SH-SY5Y (cell line): Measurements from ENCODE around the gene ABCC4.

Experiments used
- GATA2 ChIP-seq: IDR thresholded peaks from 2 replicates; pipeline ENCODE4 v1.6.1; 2011; ENCODE audit warnings: mild to moderate bottlenecking, low read depth, low read length
- GATA3 ChIP-seq: IDR thresholded peaks from 2 replicates; pipeline ENCODE4 v1.6.1; 2011; ENCODE audit warnings: low read depth, mild to moderate bottlenecking, low read length, moderate library complexity

ABCC4 gene

DNA sequence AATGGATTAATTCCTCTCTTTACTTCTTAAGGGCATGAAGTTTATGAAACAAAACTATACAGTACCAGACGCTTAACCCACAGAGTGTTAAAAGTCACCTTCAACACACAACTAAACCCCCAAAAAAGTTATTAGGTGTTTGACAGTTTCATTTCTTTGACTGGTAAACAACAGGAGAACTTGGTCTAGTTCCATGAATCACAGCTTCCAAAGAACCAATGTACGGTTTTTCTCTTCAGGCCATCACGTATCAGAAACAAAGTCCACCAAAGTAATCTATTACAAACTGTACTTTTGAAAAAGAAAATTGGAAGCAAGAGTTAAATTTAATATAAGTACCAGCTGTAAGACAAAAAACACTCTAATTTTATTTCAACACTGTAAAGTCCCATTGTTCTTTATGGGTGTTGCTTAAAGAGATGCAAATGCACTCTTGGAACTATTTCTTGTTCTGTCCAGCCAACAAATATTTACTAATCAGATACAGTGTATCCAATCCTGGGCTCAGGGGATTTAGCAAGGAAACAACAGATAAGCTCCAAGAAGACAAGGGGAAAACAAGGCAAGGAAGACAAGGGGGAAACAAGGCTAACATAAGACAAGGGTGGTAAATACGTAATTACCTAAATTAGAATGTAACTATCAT, 149.2 kb downstream of the ABCC4 start:
- TF ChIP-seq GATA3, result no peak
- TF ChIP-seq GATA2, result no peak

DNA sequence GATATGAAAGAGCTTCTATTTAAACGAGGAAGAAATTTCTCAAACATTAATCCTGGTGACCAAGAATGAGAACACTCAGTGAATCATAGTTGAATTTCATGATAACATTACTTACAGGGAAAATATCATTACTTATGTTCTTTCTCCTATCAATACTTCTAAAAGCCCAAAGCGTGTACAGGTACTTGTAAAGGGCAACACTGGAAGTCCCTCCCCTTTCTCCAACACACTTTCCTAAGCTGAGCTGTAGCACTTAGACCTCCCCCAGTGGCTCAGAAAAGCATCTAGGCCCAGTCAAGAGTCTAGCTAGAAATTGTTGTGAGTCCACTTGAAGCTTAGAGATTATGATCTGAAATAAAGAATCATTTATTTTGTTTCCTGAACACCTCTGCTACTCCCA, 150.7 kb downstream of the ABCC4 start:
- TF ChIP-seq GATA2, result no peak
- no peak for TF ChIP-seq GATA3

DNA sequence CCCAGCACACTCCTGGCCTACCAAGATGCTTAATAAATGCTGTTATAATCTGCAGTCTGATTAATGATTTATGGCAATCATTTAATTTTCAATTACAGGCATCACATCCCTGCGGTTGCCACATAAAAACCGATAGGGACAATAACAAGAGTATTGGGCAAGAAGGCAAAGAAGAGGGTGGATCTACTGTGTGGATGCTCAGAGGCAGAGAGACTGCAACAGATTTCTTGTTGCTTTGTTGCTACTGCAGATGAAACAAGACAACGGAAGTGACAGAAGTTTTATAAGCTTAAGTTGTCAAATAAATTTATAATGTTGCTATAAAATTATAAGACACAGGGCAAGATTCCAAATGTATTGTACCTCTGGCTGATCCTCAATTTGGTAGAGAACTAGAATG, 154.8 kb downstream of the ABCC4 start:
- TF ChIP-seq GATA3 (no peak), GATA2 (no peak)

DNA sequence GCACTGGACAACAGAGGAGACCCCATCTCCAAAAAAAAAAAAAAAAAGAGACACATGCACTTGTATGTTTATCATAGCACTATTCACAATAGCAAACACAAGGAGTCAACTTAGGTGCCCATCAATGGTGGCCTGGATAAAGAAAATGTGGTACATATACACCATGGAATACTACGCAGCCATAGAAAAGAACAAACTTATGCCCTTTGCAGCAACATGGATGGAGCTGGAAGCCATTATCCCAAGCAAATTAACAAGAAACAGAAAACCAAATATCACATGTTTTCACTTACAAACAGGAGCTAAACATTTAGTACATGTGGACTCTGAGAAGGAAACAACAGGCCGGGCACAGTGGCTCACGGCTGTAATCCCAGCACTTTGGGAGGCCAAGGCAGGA, 155.7 kb downstream of the ABCC4 start:
- TF ChIP-seq GATA3 (no peak), GATA2 (no peak)

DNA sequence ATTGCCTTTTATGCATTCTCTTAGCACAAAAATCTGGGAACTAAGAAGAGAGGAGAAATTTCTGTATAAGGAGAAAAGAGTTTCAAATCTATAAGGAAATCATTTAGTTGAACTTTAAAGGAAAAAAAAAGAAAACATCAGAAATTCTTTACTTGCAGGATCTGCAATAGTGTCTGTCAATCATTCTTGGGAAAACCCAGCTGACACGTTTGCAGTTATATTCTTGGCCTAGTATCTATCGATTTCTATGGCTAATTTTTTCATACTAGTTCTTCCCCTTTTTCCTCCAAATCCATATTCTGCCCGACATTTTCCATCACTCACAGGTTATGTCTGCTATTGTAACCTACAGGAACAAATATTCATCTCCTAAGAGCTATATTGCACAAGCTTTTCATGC, 160.7 kb downstream of the ABCC4 start:
- TF ChIP-seq GATA3 (no peak), GATA2 (no peak)

DNA sequence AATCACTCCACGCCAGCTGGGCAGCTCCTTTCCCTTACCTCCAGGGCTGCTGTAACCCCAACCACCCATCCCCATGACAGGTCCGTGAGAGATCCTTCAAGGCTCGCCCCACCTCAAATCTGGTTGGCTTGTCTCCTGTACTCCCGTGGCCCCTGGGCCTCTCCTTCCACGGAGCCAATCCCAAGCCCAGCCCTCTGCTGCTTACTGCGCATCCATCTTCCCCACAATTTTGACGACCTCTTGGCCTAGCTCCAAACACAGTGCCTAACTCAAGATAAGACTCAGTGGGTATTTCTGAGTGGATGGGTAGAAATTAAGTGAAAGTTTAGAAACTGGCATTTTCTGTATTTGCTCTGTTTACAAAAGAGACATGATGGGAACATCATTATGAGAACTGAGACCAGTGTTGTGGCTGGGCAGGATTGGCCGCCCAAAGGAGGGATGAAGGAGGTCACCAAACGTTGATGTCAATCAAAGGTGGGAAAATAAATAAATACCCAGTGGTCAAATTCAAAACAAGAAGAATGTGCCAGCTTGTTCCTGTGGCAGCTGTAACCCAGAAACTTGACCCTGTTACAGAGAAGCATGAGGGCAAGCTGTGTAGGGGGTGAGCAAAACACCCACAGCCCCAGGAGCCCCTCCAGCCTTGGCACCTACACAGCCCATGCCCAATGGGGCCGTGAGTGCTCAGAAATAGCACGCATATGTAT, 162.2 kb downstream of the ABCC4 start:
- TF ChIP-seq GATA2, result no peak
- TF ChIP-seq GATA3, result no peak

DNA sequence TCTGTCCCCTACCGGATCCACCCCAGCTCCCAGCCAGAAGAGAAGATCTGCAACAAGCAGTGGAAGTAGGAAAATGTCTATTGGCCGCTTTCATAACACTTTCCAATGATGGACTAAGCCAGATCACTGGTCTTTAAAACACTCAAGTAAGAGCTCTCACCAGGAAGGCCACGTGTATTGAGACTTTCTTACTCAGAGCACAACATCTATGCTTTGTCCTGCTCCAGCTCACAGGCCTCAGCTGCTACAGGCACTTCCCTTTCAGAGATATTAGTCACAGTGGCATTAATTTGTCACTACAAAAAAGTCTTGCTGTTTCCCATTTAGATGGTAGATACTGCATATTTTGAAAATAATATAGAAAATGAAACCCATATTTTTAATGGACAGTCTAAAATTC, 164.2 kb downstream of the ABCC4 start:
- TF ChIP-seq GATA2, result no peak
- no peak for TF ChIP-seq GATA3

DNA sequence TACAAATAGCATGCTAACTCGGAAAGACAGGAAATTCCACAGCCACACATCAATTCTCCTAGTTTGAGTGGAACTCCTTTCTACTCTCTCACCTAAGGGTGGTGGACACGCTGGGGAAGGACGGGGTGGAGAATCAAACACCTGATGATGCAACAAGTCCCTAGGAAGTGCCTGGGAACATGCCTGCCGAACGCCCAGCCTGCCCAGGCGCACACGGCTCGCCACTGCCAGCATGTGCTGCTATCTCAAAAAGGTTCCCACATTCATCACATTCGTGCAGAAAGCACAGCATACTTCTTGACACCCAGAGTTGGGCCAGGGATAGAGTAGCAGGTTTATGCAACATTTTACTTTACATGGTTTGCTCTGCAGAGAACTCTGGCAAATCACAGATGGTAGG, 164.6 kb downstream of the ABCC4 start:
- TF ChIP-seq GATA2, result no peak
- no peak for TF ChIP-seq GATA3

DNA sequence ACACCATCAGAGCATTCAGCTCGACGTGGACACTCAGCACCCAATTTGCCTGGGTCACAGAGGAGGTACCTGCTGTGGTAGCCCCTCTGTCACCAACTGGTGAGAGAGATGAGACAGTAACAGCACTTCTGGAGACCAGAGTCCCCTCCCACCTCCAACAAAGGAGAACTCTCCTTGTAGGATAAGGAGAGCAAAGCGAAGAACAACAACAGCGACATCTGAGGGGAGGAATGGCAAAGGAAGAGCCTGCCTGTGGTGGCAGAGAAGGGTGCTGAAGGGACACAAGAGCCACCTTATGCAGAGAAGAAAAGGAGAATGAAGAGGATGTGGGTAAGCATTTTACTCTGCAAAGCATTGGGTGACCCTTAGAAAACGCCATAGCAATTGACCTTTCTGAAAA, 167.8 kb downstream of the ABCC4 start:
- no peak for TF ChIP-seq GATA3
- TF ChIP-seq GATA2, result no peak

DNA sequence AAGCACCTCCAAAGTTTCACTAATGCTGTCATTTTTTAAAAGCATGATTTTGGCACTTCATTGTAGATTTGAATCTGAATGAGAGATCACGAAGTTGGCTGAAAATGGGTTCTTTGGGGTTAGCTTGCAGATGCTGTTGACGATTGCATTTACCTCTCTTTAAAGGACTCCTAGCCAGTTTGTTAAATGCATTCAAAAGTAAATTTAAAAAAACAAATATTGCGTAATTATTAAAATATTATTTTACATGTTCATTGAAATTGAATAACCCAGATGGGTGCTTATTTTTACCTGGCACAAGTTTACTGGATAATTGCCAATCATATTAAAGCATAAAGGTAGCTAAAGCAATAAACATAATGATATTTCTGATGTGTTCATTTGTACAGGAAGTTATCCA, 172.2 kb downstream of the ABCC4 start:
- TF ChIP-seq GATA2, result no peak
- TF ChIP-seq GATA3, result no peak

DNA sequence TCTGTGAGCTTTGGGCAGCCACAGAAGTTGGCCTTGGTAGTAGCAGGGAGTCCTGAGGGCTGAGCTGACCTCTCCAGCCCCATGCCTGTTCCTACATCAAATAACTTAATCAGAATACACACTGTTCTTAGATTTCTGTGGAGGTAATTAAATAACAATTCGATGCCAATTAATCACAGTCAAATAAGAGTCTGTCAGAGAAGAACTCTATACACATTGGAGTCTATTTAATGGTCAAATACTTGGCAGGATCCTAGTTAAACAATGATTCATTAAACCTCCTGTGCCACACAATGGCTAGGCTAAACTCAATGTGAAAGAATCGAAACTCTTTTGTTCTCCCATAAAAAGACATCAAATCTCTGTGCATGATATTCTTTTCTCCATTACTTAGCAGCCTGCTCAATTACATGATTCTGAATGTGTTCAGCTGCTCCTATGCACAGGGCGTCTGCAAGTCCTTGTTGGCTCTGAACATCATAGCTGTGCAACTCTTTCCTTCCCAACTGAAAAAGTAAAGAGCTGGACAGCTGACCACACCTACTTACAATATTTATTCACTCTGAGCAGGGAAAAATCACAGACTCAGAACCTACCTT, 173.1 kb downstream of the ABCC4 start:
- TF ChIP-seq GATA3 (no peak), GATA2 (no peak)

DNA sequence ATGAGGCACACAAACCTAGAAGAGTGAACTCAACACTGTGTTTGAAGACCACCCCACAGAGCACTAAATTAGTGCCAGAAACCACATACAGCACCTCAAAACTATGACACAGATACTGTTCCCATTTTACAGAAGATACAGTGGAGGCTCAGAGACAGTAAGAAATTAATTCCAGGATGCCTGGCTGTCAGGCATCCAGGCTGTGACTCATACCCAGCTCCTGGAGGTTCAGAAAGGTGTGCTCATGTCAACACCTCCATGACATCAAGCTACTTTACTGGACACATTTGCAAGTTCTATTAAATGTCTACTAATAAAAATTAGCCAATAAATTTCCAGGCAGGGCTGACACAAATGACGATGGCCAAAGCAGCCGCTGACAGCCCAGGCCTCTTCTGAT, 176.3 kb downstream of the ABCC4 start:
- TF ChIP-seq GATA2 (no peak), GATA3 (no peak)

DNA sequence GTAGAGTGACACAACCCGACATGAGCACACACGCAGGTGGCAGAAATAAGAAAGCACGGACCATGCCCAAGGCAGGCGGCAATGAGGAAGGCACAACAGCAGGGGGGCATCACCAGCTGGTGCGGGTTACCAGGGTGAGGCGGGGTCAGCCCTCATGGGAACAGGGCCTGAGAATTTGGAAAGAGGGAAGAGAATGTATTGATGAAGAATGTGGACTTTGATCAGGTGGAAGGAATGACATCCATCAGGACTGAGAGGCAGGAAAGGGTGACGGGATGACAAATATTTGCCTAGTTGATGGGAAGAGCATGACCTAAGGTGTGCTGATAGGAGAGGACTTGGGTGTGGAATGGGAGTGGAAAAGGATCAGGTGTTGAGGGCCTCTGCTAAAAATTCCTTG, 177.5 kb downstream of the ABCC4 start:
- TF ChIP-seq GATA2 (no peak), GATA3 (no peak)

DNA sequence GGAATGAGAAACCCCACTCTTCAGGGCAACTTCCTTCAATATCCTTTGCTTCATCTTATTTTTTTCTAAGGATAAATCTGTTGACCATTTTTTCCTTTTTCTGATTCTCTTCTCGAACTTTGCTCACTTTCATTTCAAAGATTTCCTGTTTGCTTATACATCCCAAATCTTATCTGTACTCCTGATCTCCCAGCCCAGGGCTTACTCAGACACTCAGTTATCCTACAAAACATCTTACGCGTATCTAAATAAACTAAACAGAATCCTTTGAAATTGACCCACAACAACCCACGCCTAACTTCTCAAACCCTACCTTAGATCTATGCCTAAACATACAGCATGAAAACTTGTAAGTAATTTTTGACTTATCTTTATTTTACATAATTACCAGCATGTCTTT, 179.2 kb downstream of the ABCC4 start:
- no peak for TF ChIP-seq GATA2
- TF ChIP-seq GATA3, result no peak

DNA sequence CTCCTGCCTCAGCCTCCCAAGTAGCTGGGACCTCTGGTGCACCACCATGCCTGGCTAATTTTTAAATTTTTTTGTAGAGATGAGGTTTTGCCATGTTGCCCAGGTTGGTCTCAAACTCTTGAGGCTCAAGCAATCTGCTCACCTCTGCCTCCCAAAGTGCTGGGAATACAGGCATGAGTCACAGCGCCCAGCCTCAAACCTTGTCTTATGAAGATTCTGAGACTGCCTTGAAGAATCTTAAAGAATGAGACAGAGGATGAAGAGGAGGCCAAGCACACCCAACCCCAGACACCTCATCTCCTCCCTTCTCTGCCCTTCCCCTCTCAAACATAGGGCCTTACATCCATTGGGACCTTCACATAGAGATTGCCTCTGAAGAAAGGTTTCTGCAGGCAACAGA, 179.7 kb downstream of the ABCC4 start:
- no peak for TF ChIP-seq GATA2
- TF ChIP-seq GATA3, result no peak
